HCT116 (cell line): ENCODE results near the gene ETS2.

Experiments
- ELF1 ChIP-seq: IDR thresholded peaks from 2 replicates; pipeline ENCODE4 v1.6.1; 2012; ENCODE audit warnings: low read depth, borderline replicate concordance
- FOSL1 ChIP-seq: IDR thresholded peaks from 2 replicates; pipeline ENCODE4 v1.6.1; 2012; ENCODE audit warnings: low read depth
- TF ChIP-seq, protein P1 (sequence below), 3 experiments: fragments of 200-600 bp in 1 of 3; sonication (generic) in 1 of 3; IDR thresholded peaks in 2 of 3; conservative IDR thresholded peaks in 1 of 3; 2 replicates each; pipeline ENCODE4 v1.5.1; 2012 to 2017; ENCODE audit warnings: low read depth in 2 of 3, low read length in 2 of 3, antibody characterized with exemption in 1 of 3, borderline replicate concordance in 1 of 3, control low read depth in 1 of 3, mild to moderate bottlenecking in 1 of 3, mixed read lengths in 1 of 3, mixed run types in 1 of 3, moderate library complexity in 1 of 3; ENCODE audit not compliant: insufficient read depth in 1 of 3

- no peak for TF ChIP-seq FOSL1
- no peak for TF ChIP-seq ELF1
- TF ChIP-seq, protein P1, sequence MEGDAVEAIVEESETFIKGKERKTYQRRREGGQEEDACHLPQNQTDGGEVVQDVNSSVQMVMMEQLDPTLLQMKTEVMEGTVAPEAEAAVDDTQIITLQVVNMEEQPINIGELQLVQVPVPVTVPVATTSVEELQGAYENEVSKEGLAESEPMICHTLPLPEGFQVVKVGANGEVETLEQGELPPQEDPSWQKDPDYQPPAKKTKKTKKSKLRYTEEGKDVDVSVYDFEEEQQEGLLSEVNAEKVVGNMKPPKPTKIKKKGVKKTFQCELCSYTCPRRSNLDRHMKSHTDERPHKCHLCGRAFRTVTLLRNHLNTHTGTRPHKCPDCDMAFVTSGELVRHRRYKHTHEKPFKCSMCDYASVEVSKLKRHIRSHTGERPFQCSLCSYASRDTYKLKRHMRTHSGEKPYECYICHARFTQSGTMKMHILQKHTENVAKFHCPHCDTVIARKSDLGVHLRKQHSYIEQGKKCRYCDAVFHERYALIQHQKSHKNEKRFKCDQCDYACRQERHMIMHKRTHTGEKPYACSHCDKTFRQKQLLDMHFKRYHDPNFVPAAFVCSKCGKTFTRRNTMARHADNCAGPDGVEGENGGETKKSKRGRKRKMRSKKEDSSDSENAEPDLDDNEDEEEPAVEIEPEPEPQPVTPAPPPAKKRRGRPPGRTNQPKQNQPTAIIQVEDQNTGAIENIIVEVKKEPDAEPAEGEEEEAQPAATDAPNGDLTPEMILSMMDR (IDR thresholded peaks at IDR 0.05 in 2 of 3, conservative IDR thresholded peaks at IDR 0.05 in 1 of 3; ENCODE audit: borderline replicate concordance in 1 of 3, insufficient read depth in 1 of 3, low read depth in 2 of 3, low read length in 2 of 3), result no peak
Observed at GRCh38 chr21:38797470-38797869, 8.3 kb upstream of the ETS2 start.
